Activated CD4-positive, alpha-beta T cell treated with anti-CD3 and anti-CD28 coated beads, Interleukin-2, amount 50 U/mL, for 1 hour (primary cell): ENCODE data around the gene SURF4.
A peak's percentile ranks its signal among the peaks of the same experiment; 100 is the strongest.
"Not testable (repeated sequence)": the region's sequence is repeated elsewhere in the genome, so short reads cannot be mapped to it uniquely, and the experiment has no call there.

Experiments used
- DNase-seq: peaks from one replicate; pipeline ENCODE4 v3.0.0-alpha.2; 2020

Gene SURF4

GRCh38 chr9:133349965-133350616, 25.8 kb downstream of the SURF4 start:
- no peak for DNase-seq

- no peak for DNase-seq
Observed at GRCh38 chr9:133348718-133349573, 26.9 kb downstream of the SURF4 start.

- DNase-seq = peak; percentile 88
Observed at GRCh38 chr9:133347985-133348717, 27.7 kb downstream of the SURF4 start, which contains the start of the genes MED22 and RPL7A. TSS of gene MED22 (minus strand) at chr9:133348131. CDS start at chr9:133346662, 1,469 bp downstream. TSS of gene RPL7A (plus strand) at chr9:133348218. CDS start at chr9:133348244, 26 bp downstream.

- DNase-seq = peak; percentile 34
Observed at GRCh38 chr9:133347515-133347984, 28.3 kb downstream of the SURF4 start.

GRCh38 chr9:133346021-133346785, 29.7 kb downstream of the SURF4 start:
- no peak for DNase-seq

- no peak for DNase-seq
Observed at GRCh38 chr9:133345596-133345995, 30.3 kb downstream of the SURF4 start.

- no peak for DNase-seq
Observed at GRCh38 chr9:133344979-133345378, 30.9 kb downstream of the SURF4 start.

- no peak for DNase-seq
Observed at GRCh38 chr9:133344071-133344470, 31.8 kb downstream of the SURF4 start.

GRCh38 chr9:133342570-133342969, 33.3 kb downstream of the SURF4 start:
- DNase-seq = no peak

GRCh38 chr9:133342069-133342406, 33.8 kb downstream of the SURF4 start:
- no peak for DNase-seq

- no peak for DNase-seq
Observed at GRCh38 chr9:133341369-133342068, 34.3 kb downstream of the SURF4 start.

GRCh38 chr9:133340916-133341315, 34.9 kb downstream of the SURF4 start:
- DNase-seq = no peak

GRCh38 chr9:133340256-133340655, 35.6 kb downstream of the SURF4 start:
- no peak for DNase-seq

- DNase-seq = no peak
Observed at GRCh38 chr9:133339641-133340040, 36.2 kb downstream of the SURF4 start.

- DNase-seq = peak; percentile 91
Observed at GRCh38 chr9:133335924-133336811, 39.7 kb downstream of the SURF4 start, which contains the start of gene SURF6. TSS of gene SURF6 (minus strand) at chr9:133336188. CDS start at chr9:133336132, 56 bp downstream.

- not testable (repeated sequence) for DNase-seq
Observed at GRCh38 chr9:133334888-133335287, 41.0 kb downstream of the SURF4 start.

GRCh38 chr9:133334161-133334560, 41.7 kb downstream of the SURF4 start:
- DNase-seq = no peak

GRCh38 chr9:133333566-133333965, 42.3 kb downstream of the SURF4 start:
- no peak for DNase-seq

GRCh38 chr9:133333011-133333410, 42.8 kb downstream of the SURF4 start:
- no peak for DNase-seq

GRCh38 chr9:133332381-133332730, 43.5 kb downstream of the SURF4 start:
- no peak for DNase-seq
